Measurements from ENCODE around the gene SLC41A3. TPM values are rescaled to one million over a fixed set of nuclear protein-coding genes. Genes with fewer than 3 reads are reported as not detected.

The SLC41A3 gene
- total and polyA plus RNA-seq, 12 donors: 40.8 to 140 (median 74.4) TPM

DNA sequence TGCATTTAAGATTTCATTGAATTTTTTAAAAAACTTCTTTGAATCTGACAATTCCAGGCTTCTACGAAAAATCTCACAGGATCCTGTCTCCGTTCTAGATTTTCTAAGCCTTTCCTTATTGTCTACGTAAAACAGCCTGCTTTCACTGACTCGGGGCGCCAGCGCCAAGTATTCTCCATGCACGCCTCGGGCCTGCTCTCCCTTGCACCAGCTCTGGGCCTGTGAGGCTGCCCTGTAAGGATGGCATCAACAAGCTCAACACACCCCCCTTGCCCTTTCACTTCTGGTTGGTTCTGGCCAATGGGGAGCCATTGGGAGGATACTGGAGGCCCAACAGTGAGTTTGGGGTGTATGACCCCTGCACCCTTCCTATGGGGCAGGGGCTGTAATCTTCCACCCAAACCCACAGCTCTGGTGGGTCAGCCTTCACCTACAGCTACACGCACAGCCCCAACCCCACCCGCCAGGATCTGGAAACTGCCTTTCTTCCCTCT, 47.8 kb downstream of the SLC41A3 start:
- Histone ChIP-seq H3K9me3 (replicated peaks in 1 of 3) (no peaks in the 10 kb centered on the region), H3K27ac (no peak overlapping the region), H3K27me3 (no peaks in the 10 kb centered on the region), H3K4me3 (no peak overlapping the region), H3K36me3 (replicated peaks in 1 of 2) (peaks cover 0 to 4% of the 10 kb centered on the region in 2 donors), H3K4me1 (replicated peaks in 1 of 2) (peaks cover 0 to 7% of the 10 kb centered on the region in 2 donors)
- peak in 2 of 7 donors; percentile 7 to 17 for DNase-seq
- intact Hi-C loops (cut with DNase I): no loop called here
- WGBS, 4 donors: 94 to 99% (median 97%) methylated on average over 10 of the region's 10 CpGs
- no peak for TF ChIP-seq POLR2A (IDR thresholded peaks at IDR 0.05)
- TF ChIP-seq, protein P1, sequence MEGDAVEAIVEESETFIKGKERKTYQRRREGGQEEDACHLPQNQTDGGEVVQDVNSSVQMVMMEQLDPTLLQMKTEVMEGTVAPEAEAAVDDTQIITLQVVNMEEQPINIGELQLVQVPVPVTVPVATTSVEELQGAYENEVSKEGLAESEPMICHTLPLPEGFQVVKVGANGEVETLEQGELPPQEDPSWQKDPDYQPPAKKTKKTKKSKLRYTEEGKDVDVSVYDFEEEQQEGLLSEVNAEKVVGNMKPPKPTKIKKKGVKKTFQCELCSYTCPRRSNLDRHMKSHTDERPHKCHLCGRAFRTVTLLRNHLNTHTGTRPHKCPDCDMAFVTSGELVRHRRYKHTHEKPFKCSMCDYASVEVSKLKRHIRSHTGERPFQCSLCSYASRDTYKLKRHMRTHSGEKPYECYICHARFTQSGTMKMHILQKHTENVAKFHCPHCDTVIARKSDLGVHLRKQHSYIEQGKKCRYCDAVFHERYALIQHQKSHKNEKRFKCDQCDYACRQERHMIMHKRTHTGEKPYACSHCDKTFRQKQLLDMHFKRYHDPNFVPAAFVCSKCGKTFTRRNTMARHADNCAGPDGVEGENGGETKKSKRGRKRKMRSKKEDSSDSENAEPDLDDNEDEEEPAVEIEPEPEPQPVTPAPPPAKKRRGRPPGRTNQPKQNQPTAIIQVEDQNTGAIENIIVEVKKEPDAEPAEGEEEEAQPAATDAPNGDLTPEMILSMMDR (IDR thresholded peaks at IDR 0.05): no peak

DNA sequence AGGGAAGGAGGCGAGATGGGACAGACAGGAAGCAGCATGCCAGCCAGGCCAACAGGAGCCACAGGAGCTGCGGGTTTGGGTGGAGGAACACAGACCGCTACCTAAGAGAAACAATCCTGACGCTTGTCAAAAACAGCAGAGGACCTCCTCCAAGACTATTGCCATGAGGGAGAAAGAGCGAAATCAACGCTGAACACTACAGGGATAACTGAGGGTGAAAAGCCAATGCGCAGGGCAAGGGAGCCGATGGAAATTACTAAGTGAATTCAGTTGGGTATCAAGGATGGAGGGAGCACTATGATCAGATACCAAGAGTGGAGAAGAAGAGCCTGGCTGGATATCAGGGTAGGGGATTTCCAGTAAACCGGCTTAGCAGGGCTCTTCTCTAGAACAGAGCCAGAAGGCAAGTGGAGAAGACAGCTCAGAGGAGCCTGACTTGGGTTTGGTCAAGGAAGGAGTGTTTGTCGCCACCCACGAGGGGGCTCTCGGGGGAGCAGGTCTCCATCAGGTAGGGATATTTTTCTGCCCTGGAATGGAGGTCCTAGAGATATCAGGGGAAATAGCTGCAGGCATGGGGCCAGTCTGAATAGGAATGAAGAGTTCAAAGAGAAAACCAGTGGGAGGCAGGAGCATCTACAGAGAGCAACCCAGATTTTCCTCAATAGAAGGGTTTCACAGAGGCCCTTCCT, 48.4 kb downstream of the SLC41A3 start:
- Histone ChIP-seq H3K36me3 (replicated peaks in 1 of 2) (peaks cover 0 to 4% of the 10 kb centered on the region in 2 donors), H3K27ac (no peak overlapping the region), H3K27me3 (no peaks in the 10 kb centered on the region), H3K4me3 (no peak overlapping the region), H3K9me3 (replicated peaks in 1 of 3) (no peaks in the 10 kb centered on the region), H3K4me1 (replicated peaks in 1 of 2) (peaks cover 0 to 7% of the 10 kb centered on the region in 2 donors)
- no peak for TF ChIP-seq POLR2A (IDR thresholded peaks at IDR 0.05)
- TF ChIP-seq, protein P1 (IDR thresholded peaks at IDR 0.05): no peak
- WGBS, 4 donors: 96 to 99% (median 97%) methylated on average over 12 of the region's 12 CpGs
- intact Hi-C loops (cut with DNase I): no loop called here
- peak in 2 of 7 donors; percentile 6 to 13 for DNase-seq

DNA sequence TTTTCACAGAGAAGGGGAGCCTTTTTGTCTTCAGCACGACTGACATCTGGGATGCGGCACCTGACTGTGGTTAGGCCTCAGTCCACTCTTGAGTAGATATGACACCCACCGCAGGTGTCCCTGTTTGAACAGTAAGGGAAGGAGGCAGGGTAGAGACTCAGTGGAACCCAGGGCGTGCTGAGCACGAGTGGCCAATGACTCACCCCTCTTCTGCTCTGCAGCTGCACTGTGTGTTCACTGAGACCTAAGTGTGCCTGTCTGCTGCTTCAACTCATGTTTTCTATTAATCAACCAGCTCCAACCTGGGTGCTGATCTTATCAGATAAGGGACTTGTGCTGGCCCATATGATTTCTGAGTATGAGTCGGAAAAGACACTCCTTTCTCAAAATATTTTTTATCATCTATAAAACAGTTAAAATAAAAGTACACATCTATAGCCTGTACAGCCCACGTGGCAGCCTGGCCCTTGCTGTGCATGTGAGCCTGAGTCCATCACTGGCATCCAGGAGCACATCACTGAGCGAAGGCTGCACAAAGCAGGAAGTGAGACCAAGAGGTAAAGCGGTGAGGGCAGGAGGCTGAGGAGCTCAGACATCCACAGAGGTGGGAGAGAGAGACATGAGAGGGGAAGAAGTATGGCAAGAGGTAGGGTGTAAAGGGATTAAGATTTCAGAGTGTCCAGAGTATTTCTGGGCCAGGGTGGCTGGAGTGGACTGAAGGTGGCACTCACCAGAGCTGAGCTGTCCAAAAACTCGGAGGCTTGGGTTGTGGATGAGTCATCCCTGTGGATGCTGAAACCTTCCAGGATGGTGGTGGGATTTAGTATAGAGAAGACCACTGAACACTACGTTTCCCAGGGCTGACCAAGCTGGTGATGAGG, 49.2 kb downstream of the SLC41A3 start:
- intact Hi-C loops (cut with DNase I): no loop called here
- Histone ChIP-seq H3K27me3 (no peaks in the 10 kb centered on the region), H3K4me1 (replicated peaks in 1 of 2) (peaks cover 0 to 7% of the 10 kb centered on the region in 2 donors), H3K9me3 (replicated peaks in 1 of 3) (no peaks in the 10 kb centered on the region), H3K4me3 (no peak overlapping the region), H3K27ac (no peak overlapping the region), H3K36me3 (replicated peaks in 1 of 2) (peaks cover 0 to 4% of the 10 kb centered on the region in 2 donors)
- TF ChIP-seq POLR2A (IDR thresholded peaks at IDR 0.05): no peak
- DNase-seq: peak in 4 of 7 donors; percentile 14 to 52 (median 29)
- WGBS, 4 donors: 70 to 74% (median 73%) methylated on average over 11 of the region's 11 CpGs

DNA sequence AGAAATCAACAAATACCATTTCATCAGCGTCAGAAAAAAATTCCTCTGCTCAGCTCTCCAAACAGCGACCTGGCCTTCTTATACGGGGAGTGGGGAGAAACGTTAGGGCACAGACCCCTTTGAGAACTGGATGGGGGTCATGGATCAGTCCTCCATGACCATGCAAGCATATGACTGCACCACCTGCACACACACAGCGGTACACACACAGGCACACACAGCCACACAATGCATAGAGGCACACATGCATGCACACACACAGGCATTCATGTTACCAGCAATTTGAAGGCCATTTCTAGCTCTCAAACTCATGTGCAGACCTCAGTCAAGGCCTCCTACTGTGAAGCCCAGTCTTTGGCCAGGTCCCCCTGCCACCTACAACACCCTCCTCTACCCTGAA, 50.2 kb downstream of the SLC41A3 start:
- Histone ChIP-seq H3K4me1 (replicated peaks in 1 of 2) (peaks cover 0 to 7% of the 10 kb centered on the region in 2 donors), H3K9me3 (replicated peaks in 1 of 3) (no peaks in the 10 kb centered on the region), H3K4me3 (no peak overlapping the region), H3K27me3 (no peaks in the 10 kb centered on the region), H3K36me3 (replicated peaks in 1 of 2) (peaks cover 0 to 4% of the 10 kb centered on the region in 2 donors), H3K27ac (no peak overlapping the region)
- TF ChIP-seq POLR2A (IDR thresholded peaks at IDR 0.05): no peak
- TF ChIP-seq, protein P1 (IDR thresholded peaks at IDR 0.05): no peak
- WGBS, 4 donors: 90 to 94% (median 92%) methylated on average over 4 to 5 of the region's 5 CpGs
- DNase-seq: peak in 1 of 7 donors; percentile 39
- intact Hi-C loops (cut with DNase I): no loop called here

Data from adrenal gland (tissue), 12 donors.